GM12878 (cell line): ENCODE measurements around the gene FIG4. TPM values are rescaled to one million over a fixed set of nuclear protein-coding genes. Genes with fewer than 3 reads are reported as not detected.

Source experiments
- ATAC-seq: fragments of 200-7000 bp; cut with Tn5 transposase; 3 replicates; pipeline ENCODE4 v1.9.1; 2020; ENCODE audit warnings: mild to moderate bottlenecking, moderate library complexity
- BruUV-seq: library from RNA; stranded (reverse); fragments of 400-500 nt; replicated peaks from 2 replicates; lab custom pipeline; 2021; lab: Mats Ljungman, UMichigan
- CTCF ChIA-PET: fragments of 300-600 bp; sonication (Branson Sonifier 250); formaldehyde crosslinking; extraction: SDS; loops from one replicate; lab custom pipeline; 2021; ENCODE audit warnings: inconsistent platforms; lab: Yijun Ruan, JAX
- POLR2A ChIA-PET: fragments of 350-600 bp; formaldehyde crosslinking; extraction: SDS; loops from one replicate; lab custom pipeline; 2021; ENCODE audit warnings: inconsistent platforms; lab: Charles Lee
- RAD21 ChIA-PET: fragments of 300-600 bp; sonication (Branson Sonifier 250); formaldehyde crosslinking; loops from one replicate; lab custom pipeline; 2023; ENCODE audit warnings: antibody characterized with exemption; ENCODE audit not compliant: unreplicated experiment; lab: Charles Lee
- SMC1A ChIA-PET: fragments of 300-600 bp; sonication (Branson Sonifier 250); formaldehyde crosslinking; loops from one replicate; lab custom pipeline; 2023; ENCODE audit not compliant: unreplicated experiment, uncharacterized antibody; lab: Charles Lee
- DNase-seq: peaks from one replicate; pipeline ENCODE4 v3.0.0-alpha.2; 2011; ENCODE audit warnings: low read depth, low spot score
- FAIRE-seq: peaks from 3 replicates; lab custom pipeline; 2011; peaks lifted over from hg19 to GRCh38; lab: Jason Lieb, UNC
- H2AFZ ChIP-seq: 2 replicates; pipeline ENCODE4 v1.6.0; 2011; ENCODE audit warnings: low read depth, low read length, control low read depth; ENCODE audit not compliant: control insufficient read depth
- H3K27ac ChIP-seq: 2 replicates; pipeline ENCODE4 v1.5.1; 2011; ENCODE audit warnings: control low read depth; ENCODE audit not compliant: control insufficient read depth, insufficient read depth
- H3K27me3 ChIP-seq, 2 experiments: replicated peaks in 1 of 2; 2 replicates each; pipeline versions ENCODE4 v1.6.0 to v1.6.1; 2011; ENCODE audit warnings: low read length in 1 of 2; ENCODE audit not compliant: control insufficient read depth in 2 of 2, insufficient read depth in 2 of 2
- H3K36me3 ChIP-seq, 2 experiments: 2 replicates each; pipeline ENCODE4 v1.5.1; 2011; ENCODE audit warnings: low read length in 1 of 2; ENCODE audit not compliant: control insufficient read depth in 2 of 2, insufficient read depth in 2 of 2
- H3K4me1 ChIP-seq: 2 replicates; pipeline ENCODE4 v1.6.1; 2011; ENCODE audit warnings: mild to moderate bottlenecking, low read length, moderate library complexity, mixed read lengths; ENCODE audit not compliant: control insufficient read depth, insufficient read depth
- H3K4me2 ChIP-seq: 2 replicates; pipeline ENCODE4 v1.6.0; 2011; ENCODE audit warnings: control low read depth; ENCODE audit not compliant: control insufficient read depth, insufficient read depth
- H3K4me3 ChIP-seq: fragments of 200-600 bp; sonication (generic); 2 replicates; pipeline ENCODE4 v1.5.1; 2016
- H3K79me2 ChIP-seq: 2 replicates; pipeline ENCODE4 v1.6.0; 2011; ENCODE audit warnings: low read length; ENCODE audit not compliant: control insufficient read depth, insufficient read depth
- H3K9ac ChIP-seq: 2 replicates; pipeline ENCODE4 v1.8.0; 2011; ENCODE audit warnings: low read length, control low read depth, mixed read lengths; ENCODE audit not compliant: control insufficient read depth, insufficient read depth
- H3K9me3 ChIP-seq: replicated peaks from 3 replicates; pipeline ENCODE4 v1.5.1; 2011; ENCODE audit warnings: mild to moderate bottlenecking, low read length; ENCODE audit not compliant: control insufficient read depth, insufficient read depth
- H4K20me1 ChIP-seq: 2 replicates; pipeline ENCODE4 v1.6.0; 2011; ENCODE audit not compliant: control insufficient read depth, insufficient read depth
- IRF4 ChIP-seq: IDR thresholded peaks from 2 replicates; pipeline ENCODE4 v1.6.1; 2011; ENCODE audit warnings: low read depth, low read length
- SRF ChIP-seq, 2 experiments: IDR thresholded peaks; 2 replicates each; pipeline ENCODE4 v1.6.1; 2011; ENCODE audit warnings: low read depth in 2 of 2, low read length in 2 of 2, mild to moderate bottlenecking in 1 of 2, moderate library complexity in 1 of 2
- WRNIP1 ChIP-seq: IDR thresholded peaks from 2 replicates; pipeline ENCODE4 v1.6.1; 2011; ENCODE audit warnings: low read depth, low read length, improper control_type of control experiment, borderline replicate concordance
- ZBTB4 ChIP-seq: fragments of 450-650 bp; formaldehyde crosslinking; IDR thresholded peaks from 2 replicates; pipeline ENCODE4 v1.4.0; 2022; ENCODE audit warnings: mild to moderate bottlenecking, moderate library complexity
- WGBS: methylation state at CpG from one replicate; pipeline ENCODE4 v1.1.6; 2016; ENCODE audit warnings: low lambda C conversion rate; ENCODE audit not compliant: insufficient replicate concordance, insufficient coverage; ENCODE audit errors: missing lambda C conversion rate; 5-methylcytosine and 5-hydroxymethylcytosine counted together
- in situ Hi-C: fragments of 300-500 bp; cut with MboI; formaldehyde crosslinking; loops from 9 replicates; pipeline ENCODE4 v1.14.3; 2018; ENCODE audit warnings: mixed read lengths
- intact Hi-C: fragments of 100-400 bp; cut with micrococcal nuclease; formaldehyde crosslinking; loops from one replicate; pipeline ENCODE4 v1.14.2; 2022; ENCODE audit not compliant: unreplicated experiment
- polyA plus RNA-seq, 11 experiments: library from polyadenylated mRNA; depleted of rRNA in 4 of 11; unstranded in 6 of 11; stranded (reverse) in 5 of 11; fragments of >200 nt; fragmentation: Nextera tagmentation in 4 of 11; fragmentation: Illumina TruSeq in 1 of 11; extraction: Ambion mirVana in 4 of 11; extraction: Trizol in 1 of 11; gene quantifications; 1 replicate in 1 of 11; 2 replicates in 10 of 11; pipeline versions ENCODE4 v1.2.1 to v1.2.3, GENCODE V29; 2011 to 2016; ENCODE audit warnings: inconsistent platforms in 2 of 11, missing spikeins in 2 of 11, low read depth in 1 of 11
- total RNA-seq, 4 experiments: library from RNA; depleted of rRNA in 3 of 4; stranded (reverse); fragments of >200 nt in 3 of 4; fragmentation: Illumina TruSeq in 1 of 4; extraction: Trizol in 1 of 4; gene quantifications; 2 replicates each; pipeline versions ENCODE4 v1.2.1 to v1.2.3, GENCODE V29; 2013 to 2021

Gene FIG4
- total and polyA plus RNA-seq, 10 of the 15 experiments (the other 5 are each of a cell fraction or from before 2014, with no cell fraction given) = 3.8 to 23.2 (median 11.8) TPM

GRCh38 chr6:109678240-109678639 lies 12.9 kb upstream of the FIG4 start:
- ChIA-PET POLR2A (no interaction called here), SMC1A (interaction anchor here (1.7 to 1.8 kb wide), 2 partner anchors 8 to 362 kb away, joined by 3 to 5 read pairs; no protein-coding TSS in a partner anchor), RAD21 (interaction anchor here (1.2 to 1.7 kb wide), 2 partner anchors 13 to 15 kb away, joined by 4 to 5 read pairs; partner anchors contain the start of genes AK9 and FIG4), CTCF (interaction anchor here (2.0 kb wide), 1 partner anchor 361 kb away, joined by 8 read pairs; no protein-coding TSS in a partner anchor)
- no peaks in the 10 kb centered on the region for H3K79me2 ChIP-seq
- no peak overlapping the region for H3K27ac ChIP-seq
- H3K4me1 ChIP-seq = peaks cover 3% of the 10 kb centered on the region; the same call in 1 of the 2 replicates
- TF ChIP-seq ZBTB4 (CRISPR knock-in tag) (no peak), SRF (IDR thresholded peaks at IDR 0.05; ENCODE audit: low read depth in 2 of 2, low read length in 2 of 2) (0 out of 4 replicates have a peak, but pooled peaks of 1 of the 2 experiments have one; percentile 14), WRNIP1 (no peak), IRF4 (no peak)
- intact Hi-C loops = no loop called here
- FAIRE-seq (no peak), DNase-seq (no peak), ATAC-seq (no peak)
- no peaks in the 10 kb centered on the region for H4K20me1 ChIP-seq
- 64% methylated on average over 4 of the region's 4 CpGs for WGBS
- no peaks in the 10 kb centered on the region for H3K36me3 ChIP-seq
- H3K27me3 ChIP-seq = no peaks in the 10 kb centered on the region
- no peak overlapping the region for H3K4me2 ChIP-seq
- no TSS peak for BruUV-seq
- no peak overlapping the region for H2AFZ ChIP-seq
- H3K9me3 ChIP-seq = no peaks in the 10 kb centered on the region; the same call in 2 of the 3 replicates
- H3K4me3 ChIP-seq = no peak overlapping the region
- in situ Hi-C loops = no loop called here
- H3K9ac ChIP-seq = no peak overlapping the region
